Measurements from ENCODE around the gene HAUS5.

HAUS5 gene

GRCh38 chr19:35639863-35640262, 27.3 kb downstream of the HAUS5 start:
- Histone ChIP-seq H3K4me1 (ENCODE audit: control insufficient read depth in 1 of 2, insufficient read depth in 2 of 2, low read length in 2 of 2) (peaks cover 17 to 24% of the 10 kb centered on the region in 2 experiments), H4K8ac (ENCODE audit: low read depth, low read length) (no peak overlapping the region), H3K9ac (ENCODE audit: low read length) (no peak overlapping the region), H3K23ac (ENCODE audit: low read length) (no peak overlapping the region), H4K91ac (ENCODE audit: low read depth, low read length) (peak overlapping the region; percentile 2), H2BK12ac (ENCODE audit: low read length) (peak overlapping the region; percentile 29), H3K4me3 (ENCODE audit: low read depth, low read length) (no peak overlapping the region), H3K4ac (ENCODE audit: low read depth, low read length) (no peak overlapping the region), H2AFZ (ENCODE audit: insufficient read depth, low read length, poor library complexity) (no peak overlapping the region), H3K4me2 (ENCODE audit: low read length) (no peak overlapping the region), H3K79me1 (ENCODE audit: low read length) (peaks cover 14% of the 10 kb centered on the region), H3K9me3 (ENCODE audit: insufficient read depth, low read depth, low read length) (peaks cover 3% of the 10 kb centered on the region), H2AK5ac (ENCODE audit: low read length) (no peak overlapping the region), H2BK5ac (ENCODE audit: low read depth, low read length, poor library complexity) (no peak overlapping the region), H4K12ac (ENCODE audit: low read depth, low read length) (no peak overlapping the region), H3K79me2 (ENCODE audit: control insufficient read depth, insufficient read depth, low read length, poor library complexity) (peaks cover 2% of the 10 kb centered on the region), H3K18ac (ENCODE audit: low read length) (no peak overlapping the region), H3K27me3 (ENCODE audit: insufficient read depth, low read length) (no peaks in the 10 kb centered on the region), H2BK120ac (ENCODE audit: insufficient read depth, low read length, poor library complexity) (no peak overlapping the region), H3K27ac (ENCODE audit: low read depth, low read length) (no peak overlapping the region), H3K14ac (ENCODE audit: low read length) (no peak overlapping the region), H3K36me3 (ENCODE audit: control insufficient read depth in 1 of 2, insufficient read depth in 2 of 2, low read length in 2 of 2) (peaks cover 28 to 31% of the 10 kb centered on the region in 2 experiments)
- no peak for DNase-seq
- WGBS (ENCODE audit: extremely low coverage, insufficient coverage, insufficient read length): no CpG with 5 or more reads among the region's 8 CpGs

GRCh38 chr19:35641515-35642151, 29.1 kb downstream of the HAUS5 start, which contains the start of gene ETV2:
ETV2 (plus strand) TSS chr19:35641745; CDS start chr19:35642461, 716 bp downstream.
- Histone ChIP-seq H3K23ac (ENCODE audit: low read length) (no peak within 1 kb of the TSS), H4K12ac (ENCODE audit: low read depth, low read length) (no peak within 1 kb of the TSS), H3K4me3 (ENCODE audit: low read depth, low read length) (no peak within 1 kb of the TSS), H3K79me1 (ENCODE audit: low read length) (peaks cover 14% of the 10 kb centered on the region), H3K18ac (ENCODE audit: low read length) (no peak within 1 kb of the TSS), H3K14ac (ENCODE audit: low read length) (no peak within 1 kb of the TSS), H3K27me3 (ENCODE audit: insufficient read depth, low read length) (no peaks in the 10 kb centered on the region), H3K4ac (ENCODE audit: low read depth, low read length) (no peak within 1 kb of the TSS), H2AK5ac (ENCODE audit: low read length) (no peak within 1 kb of the TSS), H3K79me2 (ENCODE audit: control insufficient read depth, insufficient read depth, low read length, poor library complexity) (peaks cover 2% of the 10 kb centered on the region), H3K4me1 (ENCODE audit: control insufficient read depth in 1 of 2, insufficient read depth in 2 of 2, low read length in 2 of 2) (peaks cover 17 to 24% of the 10 kb centered on the region in 2 experiments), H3K27ac (ENCODE audit: low read depth, low read length) (no peak within 1 kb of the TSS), H2BK120ac (ENCODE audit: insufficient read depth, low read length, poor library complexity) (peak within 1 kb of the TSS; percentile 5), H2AFZ (ENCODE audit: insufficient read depth, low read length, poor library complexity) (no peak within 1 kb of the TSS), H4K91ac (ENCODE audit: low read depth, low read length) (peak within 1 kb of the TSS; percentile 33), H3K36me3 (ENCODE audit: control insufficient read depth in 1 of 2, insufficient read depth in 2 of 2, low read length in 2 of 2) (peaks cover 15 to 18% of the 10 kb centered on the region in 2 experiments), H3K9ac (ENCODE audit: low read length) (no peak within 1 kb of the TSS), H2BK12ac (ENCODE audit: low read length) (no peak within 1 kb of the TSS), H2BK5ac (ENCODE audit: low read depth, low read length, poor library complexity) (no peak within 1 kb of the TSS), H3K4me2 (ENCODE audit: low read length) (peak within 1 kb of the TSS; percentile 21), H4K8ac (ENCODE audit: low read depth, low read length) (peak within 1 kb of the TSS; percentile 50), H3K9me3 (ENCODE audit: insufficient read depth, low read depth, low read length) (peaks cover 3% of the 10 kb centered on the region)
- WGBS (ENCODE audit: extremely low coverage, insufficient coverage, insufficient read length): no CpG with 5 or more reads among the region's 28 CpGs
- no peak for DNase-seq

GRCh38 chr19:35642312-35642711, 29.8 kb downstream of the HAUS5 start:
- Histone ChIP-seq H3K23ac (ENCODE audit: low read length) (no peak overlapping the region), H4K8ac (ENCODE audit: low read depth, low read length) (no peak overlapping the region), H3K9me3 (ENCODE audit: insufficient read depth, low read depth, low read length) (peaks cover 3% of the 10 kb centered on the region), H4K12ac (ENCODE audit: low read depth, low read length) (no peak overlapping the region), H3K79me2 (ENCODE audit: control insufficient read depth, insufficient read depth, low read length, poor library complexity) (peaks cover 2% of the 10 kb centered on the region), H3K4me1 (ENCODE audit: control insufficient read depth in 1 of 2, insufficient read depth in 2 of 2, low read length in 2 of 2) (peaks cover 17 to 24% of the 10 kb centered on the region in 2 experiments), H2BK12ac (ENCODE audit: low read length) (no peak overlapping the region), H2BK120ac (ENCODE audit: insufficient read depth, low read length, poor library complexity) (no peak overlapping the region), H2AFZ (ENCODE audit: insufficient read depth, low read length, poor library complexity) (no peak overlapping the region), H3K4me2 (ENCODE audit: low read length) (no peak overlapping the region), H3K4ac (ENCODE audit: low read depth, low read length) (no peak overlapping the region), H3K27me3 (ENCODE audit: insufficient read depth, low read length) (no peaks in the 10 kb centered on the region), H4K91ac (ENCODE audit: low read depth, low read length) (peak overlapping the region; percentile 33), H3K18ac (ENCODE audit: low read length) (no peak overlapping the region), H3K27ac (ENCODE audit: low read depth, low read length) (no peak overlapping the region), H3K36me3 (ENCODE audit: control insufficient read depth in 1 of 2, insufficient read depth in 2 of 2, low read length in 2 of 2) (peaks cover 8 to 11% of the 10 kb centered on the region in 2 experiments), H3K9ac (ENCODE audit: low read length) (no peak overlapping the region), H3K14ac (ENCODE audit: low read length) (no peak overlapping the region), H3K79me1 (ENCODE audit: low read length) (peaks cover 14% of the 10 kb centered on the region), H3K4me3 (ENCODE audit: low read depth, low read length) (no peak overlapping the region), H2BK5ac (ENCODE audit: low read depth, low read length, poor library complexity) (no peak overlapping the region), H2AK5ac (ENCODE audit: low read length) (no peak overlapping the region)
- DNase-seq: no peak
- WGBS (ENCODE audit: extremely low coverage, insufficient coverage, insufficient read length): no CpG with 5 or more reads among the region's 10 CpGs

- WGBS (ENCODE audit: extremely low coverage, insufficient coverage, insufficient read length): no CpG with 5 or more reads among the region's 15 CpGs
- Histone ChIP-seq H3K23ac (ENCODE audit: low read length) (no peak overlapping the region), H2BK5ac (ENCODE audit: low read depth, low read length, poor library complexity) (no peak overlapping the region), H3K4me2 (ENCODE audit: low read length) (peak overlapping the region; percentile 89), H3K4me1 (ENCODE audit: control insufficient read depth in 1 of 2, insufficient read depth in 2 of 2, low read length in 2 of 2) (peaks cover 17 to 25% of the 10 kb centered on the region in 2 experiments), H3K4ac (ENCODE audit: low read depth, low read length) (no peak overlapping the region), H2BK120ac (ENCODE audit: insufficient read depth, low read length, poor library complexity) (no peak overlapping the region), H4K91ac (ENCODE audit: low read depth, low read length) (peak overlapping the region; percentile 88), H2AK5ac (ENCODE audit: low read length) (no peak overlapping the region), H3K4me3 (ENCODE audit: low read depth, low read length) (peak overlapping the region; percentile 66), H3K36me3 (ENCODE audit: control insufficient read depth in 1 of 2, insufficient read depth in 2 of 2, low read length in 2 of 2) (peaks cover 3 to 6% of the 10 kb centered on the region in 2 experiments), H3K9ac (ENCODE audit: low read length) (no peak overlapping the region), H3K18ac (ENCODE audit: low read length) (no peak overlapping the region), H3K27ac (ENCODE audit: low read depth, low read length) (no peak overlapping the region), H2BK12ac (ENCODE audit: low read length) (no peak overlapping the region), H3K79me1 (ENCODE audit: low read length) (peaks cover 14% of the 10 kb centered on the region), H4K12ac (ENCODE audit: low read depth, low read length) (peak overlapping the region; percentile 14), H4K8ac (ENCODE audit: low read depth, low read length) (peak overlapping the region; percentile 97), H3K79me2 (ENCODE audit: control insufficient read depth, insufficient read depth, low read length, poor library complexity) (peaks cover 2% of the 10 kb centered on the region), H3K9me3 (ENCODE audit: insufficient read depth, low read depth, low read length) (peaks cover 3% of the 10 kb centered on the region), H3K27me3 (ENCODE audit: insufficient read depth, low read length) (no peaks in the 10 kb centered on the region), H3K14ac (ENCODE audit: low read length) (peak overlapping the region; percentile 72), H2AFZ (ENCODE audit: insufficient read depth, low read length, poor library complexity) (peak overlapping the region; percentile 86)
- no peak for DNase-seq
Observed at GRCh38 chr19:35642798-35643254, 30.3 kb downstream of the HAUS5 start.
